OCI-LY7 (cell line): ENCODE results near the gene MACF1.

ENCODE experiments used
- EZH2phosphoT487 ChIP-seq: fragments of 200-600 bp; sonication (generic); IDR thresholded peaks from 2 replicates; pipeline ENCODE4 v1.6.1; 2018; ENCODE audit warnings: low read depth, borderline replicate concordance, mild to moderate bottlenecking, mixed run types, antibody characterized with exemption, low read length, moderate library complexity, mixed read lengths
- TF ChIP-seq, protein P1 (sequence below): fragments of 200-600 bp; sonication (generic); conservative IDR thresholded peaks from 2 replicates; pipeline ENCODE4 v1.5.1; 2014; ENCODE audit warnings: mild to moderate bottlenecking, antibody characterized with exemption, low read length, moderate library complexity, mixed read lengths

DNA sequence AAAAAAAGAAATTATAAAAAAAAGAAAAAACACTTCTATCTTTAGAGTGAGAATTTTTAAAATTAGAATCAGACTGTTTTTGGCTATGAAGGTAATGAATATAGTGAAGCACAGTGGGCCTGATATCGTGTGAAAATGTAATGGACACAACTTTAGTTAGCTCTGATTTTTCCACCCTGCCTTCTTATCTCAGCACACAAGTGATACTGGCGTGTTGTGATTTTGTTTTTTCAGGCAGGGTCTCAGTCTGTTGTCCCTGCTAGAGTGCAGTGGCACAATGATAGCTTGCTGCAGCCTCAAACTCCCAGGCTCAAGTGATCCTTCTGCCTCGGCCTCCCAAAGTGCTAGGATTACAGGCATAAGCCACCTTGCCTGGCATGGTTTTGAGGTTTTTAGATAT is 22.3 kb downstream of the MACF1 start:
- TF ChIP-seq, protein P1, sequence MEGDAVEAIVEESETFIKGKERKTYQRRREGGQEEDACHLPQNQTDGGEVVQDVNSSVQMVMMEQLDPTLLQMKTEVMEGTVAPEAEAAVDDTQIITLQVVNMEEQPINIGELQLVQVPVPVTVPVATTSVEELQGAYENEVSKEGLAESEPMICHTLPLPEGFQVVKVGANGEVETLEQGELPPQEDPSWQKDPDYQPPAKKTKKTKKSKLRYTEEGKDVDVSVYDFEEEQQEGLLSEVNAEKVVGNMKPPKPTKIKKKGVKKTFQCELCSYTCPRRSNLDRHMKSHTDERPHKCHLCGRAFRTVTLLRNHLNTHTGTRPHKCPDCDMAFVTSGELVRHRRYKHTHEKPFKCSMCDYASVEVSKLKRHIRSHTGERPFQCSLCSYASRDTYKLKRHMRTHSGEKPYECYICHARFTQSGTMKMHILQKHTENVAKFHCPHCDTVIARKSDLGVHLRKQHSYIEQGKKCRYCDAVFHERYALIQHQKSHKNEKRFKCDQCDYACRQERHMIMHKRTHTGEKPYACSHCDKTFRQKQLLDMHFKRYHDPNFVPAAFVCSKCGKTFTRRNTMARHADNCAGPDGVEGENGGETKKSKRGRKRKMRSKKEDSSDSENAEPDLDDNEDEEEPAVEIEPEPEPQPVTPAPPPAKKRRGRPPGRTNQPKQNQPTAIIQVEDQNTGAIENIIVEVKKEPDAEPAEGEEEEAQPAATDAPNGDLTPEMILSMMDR = no peak
- TF ChIP-seq EZH2phosphoT487 = no peak
